B cell (primary cell): ENCODE measurements around the gene ACSS1.

ENCODE experiments used
- CTCF ChIP-seq: fragments of 200-600 bp; IDR thresholded peaks from one replicate; pipeline ENCODE4 v1.8.0; 2022; ENCODE audit warnings: antibody characterized with exemption, mild to moderate bottlenecking
- EZH2 ChIP-seq: IDR thresholded peaks from 2 replicates; pipeline ENCODE4 v1.6.1; 2012; ENCODE audit warnings: borderline replicate concordance, low read depth, mild to moderate bottlenecking, moderate library complexity, low read length; ENCODE audit not compliant: insufficient read depth, poor library complexity, severe bottlenecking

- TF ChIP-seq EZH2 (no peak), CTCF (no peak)
Observed at GRCh38 chr20:25006431-25007167, 51.3 kb downstream of the ACSS1 start.
